ENCODE data around the gene SLC25A31. TPM values are rescaled to one million over a fixed set of nuclear protein-coding genes. Genes with fewer than 3 reads are reported as not detected.

SLC25A31 gene
- total and polyA plus RNA-seq, 2 experiments from 2014 or later, result 0.23 TPM; not detected in 1

DNA sequence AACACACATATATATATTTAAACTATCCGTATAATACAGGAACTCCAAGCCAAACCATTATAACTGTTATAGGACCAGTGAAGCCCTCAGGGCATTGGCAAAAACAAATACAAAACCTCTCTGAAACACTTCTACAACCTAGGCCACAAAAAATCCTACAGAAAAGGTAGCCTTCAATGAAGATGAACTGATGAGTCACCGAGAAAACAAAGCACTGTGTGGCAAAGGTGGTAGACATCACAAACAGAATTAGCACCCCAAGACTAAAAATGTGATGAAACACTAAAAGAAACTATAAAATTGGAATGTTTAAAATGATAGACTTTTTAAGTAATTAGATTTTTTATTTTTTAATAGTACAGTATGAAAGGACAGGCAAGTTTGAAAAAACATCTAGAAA, 46.4 kb downstream of the SLC25A31 start:
- H3K36me3 ChIP-seq, result no peaks in the 10 kb centered on the region
- no peak overlapping the region for H3K4me3 ChIP-seq
- no peaks in the 10 kb centered on the region for H3K27me3 ChIP-seq
- no peak overlapping the region for H3K27ac ChIP-seq
- no peaks in the 10 kb centered on the region for H3K9me3 ChIP-seq (ENCODE audit: low read depth)
- TF ChIP-seq, protein P1, sequence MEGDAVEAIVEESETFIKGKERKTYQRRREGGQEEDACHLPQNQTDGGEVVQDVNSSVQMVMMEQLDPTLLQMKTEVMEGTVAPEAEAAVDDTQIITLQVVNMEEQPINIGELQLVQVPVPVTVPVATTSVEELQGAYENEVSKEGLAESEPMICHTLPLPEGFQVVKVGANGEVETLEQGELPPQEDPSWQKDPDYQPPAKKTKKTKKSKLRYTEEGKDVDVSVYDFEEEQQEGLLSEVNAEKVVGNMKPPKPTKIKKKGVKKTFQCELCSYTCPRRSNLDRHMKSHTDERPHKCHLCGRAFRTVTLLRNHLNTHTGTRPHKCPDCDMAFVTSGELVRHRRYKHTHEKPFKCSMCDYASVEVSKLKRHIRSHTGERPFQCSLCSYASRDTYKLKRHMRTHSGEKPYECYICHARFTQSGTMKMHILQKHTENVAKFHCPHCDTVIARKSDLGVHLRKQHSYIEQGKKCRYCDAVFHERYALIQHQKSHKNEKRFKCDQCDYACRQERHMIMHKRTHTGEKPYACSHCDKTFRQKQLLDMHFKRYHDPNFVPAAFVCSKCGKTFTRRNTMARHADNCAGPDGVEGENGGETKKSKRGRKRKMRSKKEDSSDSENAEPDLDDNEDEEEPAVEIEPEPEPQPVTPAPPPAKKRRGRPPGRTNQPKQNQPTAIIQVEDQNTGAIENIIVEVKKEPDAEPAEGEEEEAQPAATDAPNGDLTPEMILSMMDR (IDR thresholded peaks at IDR 0.05; ENCODE audit: low read depth, low read length), result no peak
- peaks cover 13% of the 10 kb centered on the region for H3K4me1 ChIP-seq (ENCODE audit: low read depth)
- DNase-seq (ENCODE audit: low read depth in 1 of 2, low spot score in 1 of 2), result no peak

DNA sequence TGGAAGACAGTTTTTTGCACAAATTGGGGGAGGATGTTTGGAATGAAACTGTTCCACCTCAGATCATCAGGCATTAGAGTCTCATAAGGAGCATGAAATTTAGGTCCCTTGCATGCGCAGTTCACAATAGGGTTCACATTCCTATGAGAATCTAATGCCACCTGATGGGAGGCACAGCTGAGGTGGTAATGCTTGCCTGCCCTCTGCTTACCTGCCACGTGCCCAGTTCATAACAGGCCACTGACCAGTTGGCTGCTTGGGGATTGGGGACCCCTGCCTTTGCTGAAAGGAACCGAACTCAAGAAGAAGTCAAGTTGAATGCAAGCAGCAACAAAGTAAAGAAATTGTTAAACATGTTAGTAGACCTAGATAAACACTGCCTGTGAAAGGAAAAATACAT, 47.3 kb downstream of the SLC25A31 start:
- Histone ChIP-seq H3K4me3 (no peak overlapping the region), H3K36me3 (no peaks in the 10 kb centered on the region), H3K27ac (peak overlapping the region; percentile 19), H3K9me3 (ENCODE audit: low read depth) (no peaks in the 10 kb centered on the region), H3K4me1 (ENCODE audit: low read depth) (peaks cover 13% of the 10 kb centered on the region), H3K27me3 (peaks cover 2% of the 10 kb centered on the region)
- TF ChIP-seq, protein P1 (IDR thresholded peaks at IDR 0.05; ENCODE audit: low read depth, low read length), result no peak
- no peak for DNase-seq (ENCODE audit: low read depth in 1 of 2, low spot score in 1 of 2)

DNA sequence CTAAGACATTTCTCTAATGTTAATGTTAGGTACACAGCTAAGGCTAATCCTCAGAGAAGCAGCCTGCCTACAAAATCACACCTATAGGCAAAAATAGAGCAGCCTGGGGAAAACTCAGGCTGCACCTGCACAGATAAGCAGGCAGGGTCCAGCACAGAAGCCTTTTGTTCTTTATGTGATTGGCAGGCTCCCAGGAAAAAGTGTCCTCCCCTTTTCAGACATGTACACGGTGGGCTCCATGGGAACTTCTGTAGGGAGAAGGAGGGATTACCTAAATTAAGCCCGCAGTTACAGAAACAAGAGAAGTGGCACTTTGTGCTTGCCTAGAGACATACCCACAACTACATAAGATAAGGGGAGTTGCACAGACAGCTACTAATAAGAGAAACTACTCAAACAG, 47.9 kb downstream of the SLC25A31 start:
- DNase-seq (ENCODE audit: low read depth in 1 of 2, low spot score in 1 of 2), result peak in 1 of 2 donors; percentile 54
- Histone ChIP-seq H3K27ac (peak overlapping the region; percentile 19), H3K27me3 (peaks cover 8% of the 10 kb centered on the region), H3K4me1 (ENCODE audit: low read depth) (peaks cover 13% of the 10 kb centered on the region), H3K4me3 (no peak overlapping the region), H3K9me3 (ENCODE audit: low read depth) (no peaks in the 10 kb centered on the region), H3K36me3 (no peaks in the 10 kb centered on the region)
- TF ChIP-seq, protein P1 (IDR thresholded peaks at IDR 0.05; ENCODE audit: low read depth, low read length), result no peak

DNA sequence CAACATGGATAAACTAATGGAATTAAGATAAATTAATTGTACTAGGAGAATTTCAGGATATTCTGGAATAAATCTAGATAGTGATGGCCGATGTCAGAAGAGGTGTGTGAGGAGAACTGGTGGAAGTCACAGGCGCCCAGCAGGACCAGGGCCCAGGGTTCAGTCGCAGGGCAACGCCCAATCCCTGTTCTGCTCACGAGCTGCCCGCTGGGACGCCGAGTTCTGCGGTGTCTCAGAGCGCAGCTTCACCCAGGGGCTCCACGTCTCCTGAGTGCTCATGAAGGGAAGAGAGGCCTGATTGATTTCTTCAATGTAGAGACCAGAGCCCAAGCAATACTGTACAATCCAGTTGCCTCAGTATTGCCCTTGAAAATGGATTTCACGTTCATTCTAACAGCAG, 50.4 kb downstream of the SLC25A31 start:
- Histone ChIP-seq H3K27me3 (peaks cover 27% of the 10 kb centered on the region), H3K27ac (no peak overlapping the region), H3K9me3 (ENCODE audit: low read depth) (no peaks in the 10 kb centered on the region), H3K36me3 (no peaks in the 10 kb centered on the region), H3K4me3 (no peak overlapping the region), H3K4me1 (ENCODE audit: low read depth) (peaks cover 13% of the 10 kb centered on the region)
- TF ChIP-seq, protein P1 (IDR thresholded peaks at IDR 0.05; ENCODE audit: low read depth, low read length), result no peak
- no peak for DNase-seq (ENCODE audit: low read depth in 1 of 2, low spot score in 1 of 2)

DNA sequence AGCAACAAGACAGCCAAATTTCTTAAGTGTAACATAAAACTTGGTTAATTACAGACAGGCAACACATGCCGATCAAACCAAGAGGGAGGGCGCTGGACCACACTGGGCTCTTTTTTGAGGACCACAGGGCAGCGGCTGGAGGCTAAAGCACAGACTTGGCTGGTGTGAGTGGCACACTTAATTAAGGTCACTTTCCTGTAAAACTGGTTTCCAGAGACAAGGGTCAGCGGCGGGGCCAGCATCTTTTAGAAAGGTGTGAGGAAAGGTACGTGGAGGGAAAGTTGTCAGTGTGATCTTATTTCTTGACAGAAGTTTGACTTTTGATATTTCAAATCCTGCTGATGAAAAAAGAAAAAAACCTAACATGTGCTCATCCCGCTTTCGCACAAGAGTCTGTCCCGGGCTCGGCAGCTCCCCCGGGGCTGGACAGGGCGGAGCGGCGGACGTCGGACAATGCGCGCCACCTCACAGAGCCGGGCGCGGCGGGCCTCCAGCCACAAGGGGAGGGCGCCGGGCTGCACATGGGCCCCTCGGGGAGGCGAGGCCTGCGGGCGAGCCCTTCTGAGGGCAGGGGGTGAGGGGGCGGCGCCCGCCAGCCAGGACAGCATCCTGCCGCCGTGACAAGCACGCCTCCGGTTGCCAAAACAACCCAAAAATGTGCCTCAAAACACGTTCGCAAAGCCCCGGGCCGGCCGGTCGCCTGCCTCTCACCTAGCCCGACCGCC, 51.3 kb downstream of the SLC25A31 start:
- peaks cover 13% of the 10 kb centered on the region for H3K4me1 ChIP-seq (ENCODE audit: low read depth)
- TF ChIP-seq, protein P1 (IDR thresholded peaks at IDR 0.05; ENCODE audit: low read depth, low read length), result no peak
- no peaks in the 10 kb centered on the region for H3K36me3 ChIP-seq
- DNase-seq (ENCODE audit: low read depth in 1 of 2, low spot score in 1 of 2), result peak; percentile 5 to 70
- no peak overlapping the region for H3K27ac ChIP-seq
- H3K27me3 ChIP-seq, result peaks cover 27% of the 10 kb centered on the region
- H3K9me3 ChIP-seq (ENCODE audit: low read depth), result no peaks in the 10 kb centered on the region
- peak overlapping the region; percentile 55 for H3K4me3 ChIP-seq

Measured in cardiac muscle cell (in vitro differentiated cells and primary cell).